ENCODE results near the gene SLC35G1.

Gene SLC35G1

DNA sequence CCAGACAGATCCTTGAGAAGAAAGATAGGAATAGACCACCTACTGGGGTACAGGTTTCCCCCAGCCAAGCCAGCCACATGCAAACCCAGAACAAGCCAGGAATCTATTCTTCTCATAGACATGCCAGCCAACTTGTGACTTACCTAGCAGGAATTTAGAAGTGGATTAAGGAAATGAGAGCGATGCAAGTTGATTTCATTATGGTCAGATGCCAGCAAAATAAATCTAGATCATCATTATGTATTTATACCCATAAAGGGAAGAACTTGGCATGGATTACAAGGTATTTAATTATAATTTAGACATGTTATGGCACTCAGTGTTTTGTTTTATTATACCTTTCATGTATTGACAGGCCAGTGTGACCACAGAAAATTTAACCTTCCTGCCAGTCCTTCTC is 32.8 kb downstream of the SLC35G1 start:
- TF ChIP-seq, protein P1, sequence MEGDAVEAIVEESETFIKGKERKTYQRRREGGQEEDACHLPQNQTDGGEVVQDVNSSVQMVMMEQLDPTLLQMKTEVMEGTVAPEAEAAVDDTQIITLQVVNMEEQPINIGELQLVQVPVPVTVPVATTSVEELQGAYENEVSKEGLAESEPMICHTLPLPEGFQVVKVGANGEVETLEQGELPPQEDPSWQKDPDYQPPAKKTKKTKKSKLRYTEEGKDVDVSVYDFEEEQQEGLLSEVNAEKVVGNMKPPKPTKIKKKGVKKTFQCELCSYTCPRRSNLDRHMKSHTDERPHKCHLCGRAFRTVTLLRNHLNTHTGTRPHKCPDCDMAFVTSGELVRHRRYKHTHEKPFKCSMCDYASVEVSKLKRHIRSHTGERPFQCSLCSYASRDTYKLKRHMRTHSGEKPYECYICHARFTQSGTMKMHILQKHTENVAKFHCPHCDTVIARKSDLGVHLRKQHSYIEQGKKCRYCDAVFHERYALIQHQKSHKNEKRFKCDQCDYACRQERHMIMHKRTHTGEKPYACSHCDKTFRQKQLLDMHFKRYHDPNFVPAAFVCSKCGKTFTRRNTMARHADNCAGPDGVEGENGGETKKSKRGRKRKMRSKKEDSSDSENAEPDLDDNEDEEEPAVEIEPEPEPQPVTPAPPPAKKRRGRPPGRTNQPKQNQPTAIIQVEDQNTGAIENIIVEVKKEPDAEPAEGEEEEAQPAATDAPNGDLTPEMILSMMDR (IDR thresholded peaks at IDR 0.05; ENCODE audit: low read depth, low read length): no peak
- no peak overlapping the region for H3K4me3 ChIP-seq (ENCODE audit: low read depth, low read length)

DNA sequence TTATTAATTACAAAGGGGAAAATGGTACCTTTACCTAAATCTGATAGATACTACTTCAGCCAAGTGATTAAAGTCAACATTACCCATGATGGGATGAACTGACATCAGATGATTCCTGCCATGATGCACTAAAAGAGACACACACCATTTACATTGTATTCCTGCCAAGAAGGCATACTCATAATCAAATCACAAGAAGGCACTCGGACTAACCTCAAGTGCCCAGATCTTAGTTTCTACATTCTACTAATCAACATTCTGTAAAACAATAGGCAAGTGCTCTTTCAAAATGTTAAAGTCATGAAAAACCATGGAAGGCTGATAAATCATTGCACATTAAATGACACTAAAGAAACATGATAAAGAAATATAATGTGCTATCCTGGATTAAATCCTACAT is 44.4 kb downstream of the SLC35G1 start:
- no peak overlapping the region for H3K4me3 ChIP-seq (ENCODE audit: low read depth, low read length)
- TF ChIP-seq, protein P1 (IDR thresholded peaks at IDR 0.05; ENCODE audit: low read depth, low read length): no peak

DNA sequence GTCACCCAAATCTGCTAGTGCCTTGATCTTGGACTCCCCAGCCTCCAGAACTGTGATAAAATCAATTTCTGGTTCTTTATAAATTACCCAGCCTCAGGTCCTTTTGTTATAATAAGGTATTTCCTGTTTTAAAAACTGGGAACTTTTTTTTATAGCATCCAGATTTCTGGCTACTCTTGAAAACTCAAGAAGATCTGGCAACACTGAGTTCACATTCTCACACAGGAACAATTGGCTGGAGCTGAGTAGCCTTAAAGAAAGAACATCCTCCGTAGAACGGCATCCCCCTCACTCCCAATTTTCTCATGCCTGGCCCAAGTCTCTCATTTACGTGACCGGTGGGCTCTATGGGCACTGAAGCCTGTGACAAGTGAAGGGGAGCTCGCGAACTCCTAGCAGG is 47.1 kb downstream of the SLC35G1 start:
- TF ChIP-seq, protein P1 (IDR thresholded peaks at IDR 0.05; ENCODE audit: low read depth, low read length): no peak
- H3K4me3 ChIP-seq (ENCODE audit: low read depth, low read length): no peak overlapping the region

DNA sequence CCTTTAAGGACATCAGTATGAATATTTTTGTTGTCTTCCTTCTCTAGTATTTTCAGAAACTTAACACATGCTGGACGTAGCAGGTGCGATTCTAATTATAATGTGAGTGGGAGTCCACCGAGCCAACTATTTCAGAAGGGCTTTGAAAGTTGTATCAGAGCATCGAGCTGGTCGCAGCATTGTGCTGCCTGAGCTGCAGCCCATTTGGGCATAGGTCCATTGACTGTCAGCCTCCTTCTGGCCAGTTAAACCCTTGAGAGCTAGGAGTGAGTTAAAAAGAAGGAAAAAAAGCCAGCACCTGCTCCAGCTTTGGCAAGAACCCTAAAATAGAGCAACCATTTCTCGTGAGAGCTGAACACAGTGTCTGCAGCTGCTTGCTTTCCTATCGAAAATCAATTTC is 47.8 kb downstream of the SLC35G1 start:
- TF ChIP-seq, protein P1 (IDR thresholded peaks at IDR 0.05; ENCODE audit: low read depth, low read length): no peak
- no peak overlapping the region for H3K4me3 ChIP-seq (ENCODE audit: low read depth, low read length)

DNA sequence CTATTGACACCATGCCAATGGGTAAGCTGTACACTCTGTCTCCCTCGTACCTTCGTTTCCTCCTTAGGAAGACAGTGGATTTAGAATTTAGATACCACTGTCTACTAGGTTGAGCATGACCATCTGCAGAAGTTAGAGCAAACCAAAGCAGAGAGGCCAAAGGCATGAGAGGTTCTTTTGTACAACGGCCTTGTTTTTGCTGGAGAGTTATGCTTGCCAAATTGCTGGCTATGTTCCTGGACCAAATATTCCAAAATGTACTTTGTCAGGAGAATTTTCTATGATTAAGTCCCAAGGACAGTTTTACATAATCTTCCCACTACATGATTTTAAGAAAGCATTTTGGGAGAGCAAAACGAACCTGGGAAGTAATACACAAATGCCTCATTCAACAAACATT is 52.0 kb downstream of the SLC35G1 start:
- TF ChIP-seq, protein P1 (IDR thresholded peaks at IDR 0.05; ENCODE audit: low read depth, low read length): no peak

DNA sequence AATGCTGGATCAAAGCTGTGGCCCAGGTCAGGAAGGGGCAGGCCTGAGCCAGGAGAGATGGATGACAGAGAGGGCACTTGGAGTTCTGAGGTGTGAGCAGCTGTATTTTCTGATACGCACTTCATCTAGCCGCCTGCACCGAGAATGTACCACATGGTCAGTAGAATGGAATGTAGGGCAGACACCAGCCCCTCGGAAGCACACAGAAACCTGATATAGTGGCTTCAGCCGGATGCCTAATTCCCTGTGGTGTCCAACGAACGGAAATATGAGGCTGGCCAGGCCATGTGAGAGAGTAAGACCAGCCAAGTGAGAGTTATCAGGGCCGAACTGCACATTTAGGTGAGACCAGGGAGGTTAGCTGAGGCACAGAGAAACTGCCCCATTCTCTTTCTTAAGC is 53.3 kb downstream of the SLC35G1 start:
- H3K4me3 ChIP-seq (ENCODE audit: low read depth, low read length): no peak overlapping the region

More for the DNA sequence above, 52.0 kb downstream of the SLC35G1 start:
- H3K4me3 ChIP-seq (ENCODE audit: low read depth, low read length): no peak overlapping the region

DNA sequence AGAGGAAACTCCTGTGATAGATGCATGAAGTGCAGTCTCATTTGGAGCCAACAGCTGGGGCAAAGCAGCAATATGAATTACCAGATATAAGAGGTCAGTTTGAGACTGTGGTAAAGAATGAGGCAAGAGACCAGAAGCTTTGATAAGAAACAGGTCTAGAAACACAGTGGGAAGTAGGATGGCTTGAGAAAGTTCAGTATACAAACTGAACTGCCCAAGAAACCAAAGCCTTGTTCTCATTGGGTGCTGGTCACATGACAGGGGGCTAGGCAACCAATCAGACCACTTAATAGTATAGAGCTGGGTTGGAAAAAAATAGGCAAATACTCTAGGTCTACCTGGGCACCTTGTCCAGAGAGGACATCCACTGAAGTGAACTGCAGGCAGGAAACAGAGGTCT is 53.7 kb downstream of the SLC35G1 start:
- H3K4me3 ChIP-seq (ENCODE audit: low read depth, low read length): no peak overlapping the region
- TF ChIP-seq, protein P1 (IDR thresholded peaks at IDR 0.05; ENCODE audit: low read depth, low read length): no peak

More for the DNA sequence above, 53.3 kb downstream of the SLC35G1 start:
- TF ChIP-seq, protein P1 (IDR thresholded peaks at IDR 0.05; ENCODE audit: low read depth, low read length): no peak
